KG1 (cell line): ENCODE measurements around the gene ENKUR.
"Not testable (repeated sequence)": the region's sequence is repeated elsewhere in the genome, so short reads cannot be mapped to it uniquely, and the experiment has no call there.

Experiments
- DNase-seq: peaks from one replicate; lab custom pipeline; 2025; lab: John Stamatoyannopoulos, UW

Gene ENKUR

GRCh38 chr10:24973163-24973562 is 42.8 kb downstream of the ENKUR start:
- no peak for DNase-seq

- no peak for DNase-seq
Observed at GRCh38 chr10:24971374-24971773, 44.6 kb downstream of the ENKUR start.

GRCh38 chr10:24969841-24970281 is 46.1 kb downstream of the ENKUR start:
- no peak for DNase-seq

GRCh38 chr10:24968951-24969350 is 47.0 kb downstream of the ENKUR start:
- DNase-seq, result not testable (repeated sequence)

GRCh38 chr10:24968349-24968748 is 47.6 kb downstream of the ENKUR start:
- no peak for DNase-seq

GRCh38 chr10:24966962-24967481 is 48.9 kb downstream of the ENKUR start:
- no peak for DNase-seq

GRCh38 chr10:24965051-24965450 is 50.9 kb downstream of the ENKUR start:
- no peak for DNase-seq

- DNase-seq, result no peak
Observed at GRCh38 chr10:24963521-24964041, 52.4 kb downstream of the ENKUR start.

GRCh38 chr10:24962995-24963394 is 53.0 kb downstream of the ENKUR start:
- no peak for DNase-seq

- no peak for DNase-seq
Observed at GRCh38 chr10:24961582-24961981, 54.4 kb downstream of the ENKUR start.

GRCh38 chr10:24959382-24959730 is 56.6 kb downstream of the ENKUR start:
- no peak for DNase-seq

GRCh38 chr10:24958721-24959381 is 57.1 kb downstream of the ENKUR start:
- DNase-seq, result no peak

GRCh38 chr10:24958091-24958720 is 57.8 kb downstream of the ENKUR start:
- no peak for DNase-seq

GRCh38 chr10:24957624-24958051 is 58.3 kb downstream of the ENKUR start:
- DNase-seq, result not testable (repeated sequence)

- no peak for DNase-seq
Observed at GRCh38 chr10:24953675-24954074, 62.3 kb downstream of the ENKUR start.

- DNase-seq, result no peak
Observed at GRCh38 chr10:24952707-24953645, 63.0 kb downstream of the ENKUR start.

GRCh38 chr10:24952143-24952706 is 63.7 kb downstream of the ENKUR start, which contains the start of gene PRTFDC1:
PRTFDC1 (minus strand) TSS chr10:24952606; CDS start chr10:24952575, 31 bp downstream.
- no peak for DNase-seq

- DNase-seq, result no peak
Observed at GRCh38 chr10:24951201-24952142, 64.5 kb downstream of the ENKUR start.

GRCh38 chr10:24950439-24950838 is 65.5 kb downstream of the ENKUR start:
- no peak for DNase-seq

GRCh38 chr10:24949616-24950015 is 66.3 kb downstream of the ENKUR start:
- no peak for DNase-seq
